NK-92 (cell line): ENCODE measurements around the gene TMEM179.

Source experiments
- DNase-seq: peaks from one replicate; lab custom pipeline; 2025; ENCODE audit not compliant: unreplicated experiment; lab: John Stamatoyannopoulos, UW

The TMEM179 gene

DNA sequence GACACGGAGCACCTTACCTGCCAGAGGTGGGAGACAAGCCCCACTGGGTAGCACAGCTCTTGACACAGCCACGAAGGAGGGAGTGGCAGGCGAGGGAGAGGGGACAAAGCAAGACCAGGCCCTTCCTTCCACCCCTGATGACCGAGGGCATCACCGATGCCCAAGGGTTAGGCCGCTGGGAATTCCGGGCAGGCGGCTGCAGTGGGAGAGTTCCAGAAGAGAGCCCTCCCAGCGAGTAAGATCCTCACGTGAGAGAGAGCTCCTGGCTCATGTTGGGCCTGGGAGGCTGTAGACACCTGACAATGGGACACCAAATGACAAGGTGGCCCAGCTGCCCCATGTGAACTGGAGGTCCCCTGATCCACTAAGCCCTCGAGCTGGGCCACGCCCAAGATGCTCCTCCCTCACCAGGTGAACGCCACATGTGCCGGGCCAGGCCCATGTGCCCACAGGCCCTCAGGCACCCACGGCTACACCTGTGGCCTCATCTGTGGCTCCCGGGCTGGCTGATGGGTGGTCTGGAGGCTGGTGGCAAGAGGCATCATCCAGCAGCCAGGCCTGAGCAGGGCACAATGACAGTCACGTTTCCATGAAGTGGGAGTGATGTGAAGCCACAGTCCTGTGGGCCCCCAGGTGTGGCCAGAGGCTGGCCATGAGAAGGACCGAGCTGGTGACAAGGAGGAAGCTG is 57.1 kb downstream of the TMEM179 start:
- DNase-seq: no peak

DNA sequence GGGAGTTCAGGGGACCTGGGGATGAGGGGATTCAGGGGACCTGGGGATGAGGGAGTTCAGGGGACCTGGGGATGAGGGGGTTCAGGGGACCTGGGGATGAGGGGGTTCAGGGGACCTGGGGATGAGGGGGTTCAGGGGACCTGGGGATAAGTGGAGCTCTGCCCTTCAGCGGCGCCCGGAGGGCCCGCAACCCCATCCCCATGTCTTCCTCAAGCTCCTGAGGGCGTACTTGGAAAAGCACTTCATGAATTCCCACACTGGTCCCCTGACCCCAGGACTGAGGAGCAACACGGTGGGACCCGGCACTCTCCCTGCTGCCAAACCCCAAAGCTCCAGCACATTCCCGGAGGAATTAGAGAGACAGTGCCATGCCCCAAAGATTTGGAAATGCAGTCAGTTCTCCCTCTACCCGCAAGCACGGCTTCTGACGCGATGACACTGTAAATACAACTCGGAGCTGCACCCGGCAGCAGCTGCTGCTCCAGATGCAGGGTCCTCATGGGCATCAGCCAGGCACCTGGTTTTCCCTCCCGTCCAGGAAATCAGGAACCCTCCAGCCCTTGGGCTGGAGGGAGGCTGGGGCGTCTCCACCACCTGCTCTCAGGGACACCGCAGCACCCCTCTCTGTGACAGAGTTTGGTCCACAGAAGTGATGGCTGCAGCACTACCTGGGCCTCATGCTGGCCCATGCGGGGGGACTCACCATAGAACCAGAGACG is 57.8 kb downstream of the TMEM179 start:
- DNase-seq: no peak

DNA sequence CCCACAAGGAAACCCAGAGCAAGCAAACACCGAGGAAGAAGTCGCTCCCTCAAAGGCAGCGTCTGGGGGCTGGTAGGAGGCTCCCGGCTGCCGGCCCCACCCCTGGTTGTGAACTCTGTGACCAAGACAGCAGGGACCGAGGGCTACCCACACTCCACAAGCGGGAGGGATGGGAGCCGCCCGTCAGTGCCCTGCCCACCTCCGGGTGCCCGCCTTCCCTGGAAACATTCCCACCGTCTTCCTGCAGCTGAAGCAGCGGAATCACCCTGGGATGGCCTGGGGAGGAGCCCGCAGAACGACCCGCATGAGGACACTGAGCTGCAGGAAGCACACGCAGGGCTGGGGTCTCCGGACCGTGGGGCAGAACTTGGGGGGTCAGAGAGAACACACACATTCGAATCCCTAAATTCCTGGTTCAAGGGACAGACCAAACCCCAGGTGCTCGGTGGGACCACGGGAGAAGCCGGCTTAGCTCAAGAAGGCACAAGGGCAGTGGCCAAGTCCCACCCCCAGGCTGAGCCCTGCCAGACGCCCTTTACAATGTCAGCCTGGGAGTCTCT is 58.5 kb downstream of the TMEM179 start:
- no peak for DNase-seq

DNA sequence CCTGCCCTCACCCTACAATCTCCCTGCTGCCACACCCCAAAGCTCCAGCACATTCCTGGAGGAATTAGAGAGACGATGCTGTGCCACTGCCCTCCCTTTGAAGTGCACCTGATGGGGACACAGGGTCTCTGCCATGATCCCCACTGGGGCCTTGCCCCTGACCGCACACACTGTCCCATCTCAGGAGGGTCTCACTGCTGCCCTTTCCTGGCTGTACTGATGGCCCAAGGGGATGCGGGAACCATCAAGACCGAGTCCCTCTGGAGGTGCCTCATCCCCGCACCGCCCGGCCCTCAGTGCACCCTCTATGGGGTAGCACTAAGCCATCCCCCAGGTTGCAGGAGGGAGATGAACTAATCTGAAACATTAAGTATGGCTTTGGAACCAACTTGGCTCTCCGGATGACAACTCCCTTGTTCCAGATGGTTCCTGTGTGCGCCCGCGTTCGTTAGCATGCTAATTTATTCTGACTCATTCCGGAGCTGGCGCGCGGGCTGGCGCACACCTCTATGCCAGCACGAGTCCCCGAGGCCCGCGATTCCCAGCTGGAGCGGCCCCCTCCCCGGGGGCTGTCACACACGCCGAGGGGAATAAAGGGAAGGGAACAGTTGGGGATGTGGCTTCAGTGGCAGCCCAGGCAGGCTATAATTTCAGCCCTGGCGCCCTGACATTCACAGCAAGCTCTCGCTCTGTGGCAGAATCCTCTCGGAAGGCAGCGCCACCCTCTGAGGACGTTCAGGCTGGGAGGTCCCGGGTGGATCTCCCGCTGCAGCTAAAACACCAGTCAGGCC is 59.2 kb downstream of the TMEM179 start:
- no peak for DNase-seq

DNA sequence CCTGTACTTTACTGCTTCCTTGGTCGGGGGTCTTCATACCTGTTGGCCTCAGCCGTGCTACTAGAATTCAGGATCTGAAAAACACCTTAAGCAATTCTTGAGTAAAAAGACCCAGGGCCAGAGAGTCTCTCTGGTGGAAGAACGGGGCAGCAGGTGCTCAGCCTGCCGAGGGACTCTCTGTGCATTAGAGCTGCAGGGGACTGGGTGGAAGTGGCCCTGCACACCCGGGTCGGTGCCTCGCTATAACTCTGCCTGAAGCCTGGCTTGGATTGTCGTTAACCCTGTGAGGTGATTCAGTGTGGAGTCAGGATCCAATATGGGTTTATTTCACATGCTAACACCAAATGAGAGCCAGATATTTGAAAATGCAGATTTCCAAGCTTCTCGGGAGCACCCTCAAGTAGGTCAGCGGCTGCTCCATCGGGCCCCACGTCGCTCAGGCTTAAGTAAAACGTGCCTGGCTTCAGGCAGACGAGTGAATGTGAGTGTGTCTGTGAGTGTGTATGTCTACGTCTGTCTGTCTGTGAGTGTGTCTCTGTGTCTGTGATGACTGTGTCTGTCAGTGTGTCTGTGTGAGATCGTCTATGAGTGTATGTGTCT is 60.1 kb downstream of the TMEM179 start:
- DNase-seq: no peak

DNA sequence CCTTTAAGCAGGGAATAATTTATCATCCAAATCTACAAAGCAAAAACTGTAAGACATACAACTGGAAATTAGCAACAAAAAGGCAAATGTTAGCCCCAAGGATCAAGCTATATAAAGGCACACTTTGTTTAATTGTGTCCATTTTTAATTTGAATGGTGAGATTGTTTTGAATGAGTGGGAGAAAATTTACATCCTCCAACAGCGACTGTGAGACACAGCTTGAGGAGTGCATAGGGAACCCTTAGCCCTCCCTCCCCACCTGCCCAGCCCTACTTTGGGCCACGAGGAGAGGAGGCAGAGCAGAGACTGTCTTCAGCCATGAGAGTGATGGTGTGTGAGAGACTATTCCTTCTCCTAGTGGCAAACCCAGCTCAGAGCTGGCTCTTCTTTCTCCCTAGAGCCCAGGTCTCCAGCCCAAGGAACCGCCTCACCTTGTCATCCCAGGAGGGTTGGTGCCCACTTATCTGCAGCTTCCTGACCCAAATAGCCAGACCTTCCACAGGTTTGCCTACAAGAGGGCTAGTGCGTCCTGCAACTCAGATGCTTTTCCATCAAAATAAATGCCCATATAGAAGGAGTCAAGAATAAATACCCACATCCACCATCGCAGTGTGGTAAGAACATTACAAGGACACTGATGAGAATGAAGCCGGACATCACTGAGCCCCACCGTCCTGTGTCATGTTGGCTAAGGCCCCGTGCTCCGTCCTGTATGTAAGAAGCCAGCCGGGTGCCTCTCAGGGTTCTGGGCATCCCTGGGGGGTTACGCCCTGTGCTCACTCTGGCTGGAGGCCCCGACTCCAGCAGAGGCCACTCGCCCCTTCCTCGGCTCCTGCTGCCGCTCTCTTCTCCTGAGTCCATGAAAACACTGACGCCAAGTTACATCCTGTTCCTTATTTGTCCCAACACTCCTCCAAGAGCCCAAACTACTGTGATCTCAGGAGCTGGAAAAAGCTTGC is 61.4 kb downstream of the TMEM179 start:
- DNase-seq: no peak

DNA sequence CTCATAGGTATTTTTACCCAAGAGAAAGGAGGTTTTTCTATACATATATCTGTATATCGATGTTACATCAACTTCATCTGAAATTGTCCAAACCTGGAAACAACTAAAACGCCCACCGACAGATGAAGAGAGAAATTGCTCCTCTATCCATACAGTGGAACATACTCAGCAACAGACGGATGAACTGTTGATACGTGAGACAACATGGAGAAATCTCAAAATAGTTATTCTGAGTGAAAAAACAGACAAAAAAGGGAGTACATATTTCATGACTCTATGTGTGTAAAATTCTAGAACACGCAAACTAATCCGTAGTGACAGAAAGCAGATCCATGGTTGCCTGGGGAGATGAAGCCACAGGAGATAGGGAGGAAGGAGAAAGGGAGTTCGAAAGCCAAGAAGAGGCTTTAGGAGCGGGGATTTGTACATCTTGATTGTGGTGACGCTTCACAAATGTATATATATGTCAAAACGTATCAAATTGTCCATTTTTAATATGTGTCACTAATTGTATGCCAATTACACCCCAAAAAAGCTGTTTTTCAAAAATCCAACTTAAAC is 62.6 kb downstream of the TMEM179 start:
- DNase-seq: no peak
